Parathyroid adenoma (tissue), 2 donors: ENCODE results near the gene ADCY2.

ENCODE experiments used
- H2AFZ ChIP-seq: fragments of 300-600 bp; sonication (generic); one replicate; pipeline ENCODE4 v1.7.0; 2017; ENCODE audit warnings: antibody characterized with exemption, mild to moderate bottlenecking
- H3K27ac ChIP-seq: fragments of 300-600 bp; sonication (generic); one replicate; pipeline ENCODE4 v1.7.0; 2017
- H3K27me3 ChIP-seq: fragments of 300-600 bp; sonication (generic); one replicate; pipeline ENCODE4 v1.7.0; 2017; ENCODE audit warnings: low read length; ENCODE audit not compliant: control insufficient read depth, insufficient read depth
- H3K36me3 ChIP-seq: fragments of 300-600 bp; sonication (generic); one replicate; pipeline ENCODE4 v1.7.0; 2017; ENCODE audit warnings: low read length; ENCODE audit not compliant: control insufficient read depth, insufficient read depth
- H3K4me1 ChIP-seq: fragments of 300-600 bp; sonication (generic); one replicate; pipeline ENCODE4 v1.7.0; 2017; ENCODE audit warnings: control low read depth
- H3K4me2 ChIP-seq: fragments of 300-600 bp; sonication (generic); one replicate; pipeline ENCODE4 v1.7.0; 2017; ENCODE audit warnings: low read length
- H3K4me3 ChIP-seq: fragments of 300-600 bp; sonication (generic); one replicate; pipeline ENCODE4 v1.7.0; 2017; ENCODE audit warnings: low read depth, low read length
- H3K79me2 ChIP-seq: fragments of 300-600 bp; sonication (generic); one replicate; pipeline ENCODE4 v1.7.0; 2017; ENCODE audit warnings: control low read depth
- H3K9ac ChIP-seq: fragments of 300-600 bp; sonication (generic); one replicate; pipeline ENCODE4 v1.7.0; 2017; ENCODE audit warnings: mild to moderate bottlenecking
- H3K9me3 ChIP-seq: fragments of 300-600 bp; sonication (generic); one replicate; pipeline ENCODE4 v1.7.0; 2017; ENCODE audit warnings: low read length; ENCODE audit not compliant: control insufficient read depth
- CTCF ChIP-seq: fragments of 300-600 bp; sonication (generic); IDR thresholded peaks from one replicate; pipeline ENCODE4 v1.7.0; 2017; ENCODE audit warnings: antibody characterized with exemption, mild to moderate bottlenecking
- donor health status: primary hyperparathyroidism.

The ADCY2 gene

GRCh38 chr5:7705736-7706135 is 309.8 kb downstream of the ADCY2 start:
- TF ChIP-seq CTCF, result no peak
- no peak overlapping the region for H3K4me2 ChIP-seq
- no peak overlapping the region for H3K4me3 ChIP-seq
- H3K36me3 ChIP-seq, result no peaks in the 10 kb centered on the region
- no peaks in the 10 kb centered on the region for H3K9me3 ChIP-seq
- no peaks in the 10 kb centered on the region for H3K79me2 ChIP-seq
- H3K4me1 ChIP-seq, result no peaks in the 10 kb centered on the region
- H3K27me3 ChIP-seq, result no peaks in the 10 kb centered on the region
- H3K9ac ChIP-seq, result no peak overlapping the region
- H2AFZ ChIP-seq, result no peak overlapping the region
- H3K27ac ChIP-seq, result no peak overlapping the region

GRCh38 chr5:7706256-7706655 is 310.3 kb downstream of the ADCY2 start:
- Histone ChIP-seq H3K9ac (no peak overlapping the region), H3K79me2 (no peaks in the 10 kb centered on the region), H3K4me2 (no peak overlapping the region), H3K27ac (no peak overlapping the region), H3K4me1 (no peaks in the 10 kb centered on the region), H3K4me3 (no peak overlapping the region), H3K27me3 (no peaks in the 10 kb centered on the region), H2AFZ (no peak overlapping the region), H3K36me3 (no peaks in the 10 kb centered on the region), H3K9me3 (no peaks in the 10 kb centered on the region)
- TF ChIP-seq CTCF, result no peak

- TF ChIP-seq CTCF, result no peak
- no peaks in the 10 kb centered on the region for H3K9me3 ChIP-seq
- no peak overlapping the region for H2AFZ ChIP-seq
- H3K36me3 ChIP-seq, result no peaks in the 10 kb centered on the region
- H3K4me2 ChIP-seq, result no peak overlapping the region
- no peaks in the 10 kb centered on the region for H3K4me1 ChIP-seq
- H3K27ac ChIP-seq, result no peak overlapping the region
- no peak overlapping the region for H3K9ac ChIP-seq
- no peaks in the 10 kb centered on the region for H3K79me2 ChIP-seq
- H3K4me3 ChIP-seq, result no peak overlapping the region
- no peaks in the 10 kb centered on the region for H3K27me3 ChIP-seq
Measured at GRCh38 chr5:7714119-7714518, 318.2 kb downstream of the ADCY2 start.

GRCh38 chr5:7714697-7715096 is 318.8 kb downstream of the ADCY2 start:
- TF ChIP-seq CTCF, result no peak

GRCh38 chr5:7717691-7718090 is 321.8 kb downstream of the ADCY2 start:
- no peaks in the 10 kb centered on the region for H3K4me1 ChIP-seq
- H3K4me2 ChIP-seq, result no peak overlapping the region
- H2AFZ ChIP-seq, result no peak overlapping the region
- H3K27ac ChIP-seq, result no peak overlapping the region
- H3K79me2 ChIP-seq, result no peaks in the 10 kb centered on the region
- H3K9me3 ChIP-seq, result no peaks in the 10 kb centered on the region
- no peaks in the 10 kb centered on the region for H3K36me3 ChIP-seq
- no peak overlapping the region for H3K4me3 ChIP-seq
- H3K27me3 ChIP-seq, result no peaks in the 10 kb centered on the region
- TF ChIP-seq CTCF, result no peak
- no peak overlapping the region for H3K9ac ChIP-seq

More at GRCh38 chr5:7714697-7715096, 318.8 kb downstream of the ADCY2 start:
- Histone ChIP-seq H3K27me3 (no peaks in the 10 kb centered on the region), H3K4me1 (no peaks in the 10 kb centered on the region), H3K4me3 (no peak overlapping the region), H2AFZ (no peak overlapping the region), H3K9ac (no peak overlapping the region), H3K79me2 (no peaks in the 10 kb centered on the region), H3K4me2 (no peak overlapping the region), H3K36me3 (no peaks in the 10 kb centered on the region), H3K9me3 (no peaks in the 10 kb centered on the region), H3K27ac (no peak overlapping the region)
